Measurements from ENCODE around the gene FGGY.

The FGGY gene

GRCh38 chr1:59763418-59763817 is 466.5 kb downstream of the FGGY start:
- H3K36me3 ChIP-seq (ENCODE audit: insufficient read depth, low read length) = no peaks in the 10 kb centered on the region
- peaks cover 10% of the 10 kb centered on the region for H3K4me1 ChIP-seq (ENCODE audit: insufficient read depth, low read length)
- no peak overlapping the region for H3K27ac ChIP-seq (ENCODE audit: low read depth, low read length)
- no peak overlapping the region for H3K9ac ChIP-seq (ENCODE audit: low read length)
- H3K4me3 ChIP-seq (ENCODE audit: low read depth in 1 of 2, low read length in 2 of 2) = no peak overlapping the region
- H3K27me3 ChIP-seq (ENCODE audit: control insufficient read depth in 1 of 2, insufficient read depth in 2 of 2, low read length in 2 of 2) = no peaks in the 10 kb centered on the region
- no peaks in the 10 kb centered on the region for H3K9me3 ChIP-seq (ENCODE audit: low read length)

DNA sequence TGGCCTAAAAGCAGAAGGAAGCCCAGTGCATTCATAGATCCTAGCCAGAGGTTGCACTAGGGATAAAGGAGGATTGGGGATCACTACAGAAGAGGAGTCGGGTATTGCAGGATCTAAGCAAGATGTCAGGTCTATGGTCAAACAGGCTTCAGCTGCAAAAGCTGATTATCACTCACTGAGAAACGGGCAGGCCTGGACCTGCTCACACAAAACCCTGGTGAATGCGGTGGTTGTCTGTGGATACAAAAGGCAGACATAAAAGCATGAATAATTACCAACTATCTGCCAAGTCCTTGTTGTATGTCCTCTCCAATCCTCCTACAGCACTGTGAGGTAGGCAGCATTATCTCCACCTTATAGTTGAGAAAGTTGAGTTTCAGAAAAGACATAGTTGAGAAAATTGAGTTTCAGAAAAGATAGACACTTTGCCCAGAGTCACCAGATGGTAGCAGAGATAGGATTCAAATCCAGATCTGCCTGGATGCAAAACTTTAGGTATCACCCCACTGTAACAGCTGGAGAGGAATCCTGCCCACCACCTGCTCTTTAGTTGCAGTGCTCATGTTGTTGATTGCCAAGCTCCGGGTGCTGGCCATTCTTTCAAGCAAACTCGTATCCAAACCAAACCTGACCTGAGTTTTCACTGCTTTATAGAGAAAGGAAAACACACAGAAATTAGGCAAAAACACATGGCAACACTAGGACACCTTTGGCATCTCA is 468.3 kb downstream of the FGGY start:
- no peak overlapping the region for H3K9ac ChIP-seq (ENCODE audit: low read length)
- no peaks in the 10 kb centered on the region for H3K27me3 ChIP-seq (ENCODE audit: control insufficient read depth in 1 of 2, insufficient read depth in 2 of 2, low read length in 2 of 2)
- no peak overlapping the region for H3K4me3 ChIP-seq (ENCODE audit: low read depth in 1 of 2, low read length in 2 of 2)
- no peaks in the 10 kb centered on the region for H3K36me3 ChIP-seq (ENCODE audit: insufficient read depth, low read length)
- no peak overlapping the region for H3K27ac ChIP-seq (ENCODE audit: low read depth, low read length)
- no peaks in the 10 kb centered on the region for H3K9me3 ChIP-seq (ENCODE audit: low read length)
- no peaks in the 10 kb centered on the region for H3K4me1 ChIP-seq (ENCODE audit: insufficient read depth, low read length)

- Histone ChIP-seq H3K27ac (ENCODE audit: low read depth, low read length) (no peak overlapping the region), H3K27me3 (ENCODE audit: control insufficient read depth in 1 of 2, insufficient read depth in 2 of 2, low read length in 2 of 2) (no peaks in the 10 kb centered on the region), H3K9ac (ENCODE audit: low read length) (no peak overlapping the region), H3K9me3 (ENCODE audit: low read length) (no peaks in the 10 kb centered on the region), H3K4me3 (ENCODE audit: low read depth in 1 of 2, low read length in 2 of 2) (no peak overlapping the region), H3K4me1 (ENCODE audit: insufficient read depth, low read length) (no peaks in the 10 kb centered on the region), H3K36me3 (ENCODE audit: insufficient read depth, low read length) (no peaks in the 10 kb centered on the region)
These were observed 469.4 kb downstream of the FGGY start for GRCh38 chr1:59766227-59766855.

DNA sequence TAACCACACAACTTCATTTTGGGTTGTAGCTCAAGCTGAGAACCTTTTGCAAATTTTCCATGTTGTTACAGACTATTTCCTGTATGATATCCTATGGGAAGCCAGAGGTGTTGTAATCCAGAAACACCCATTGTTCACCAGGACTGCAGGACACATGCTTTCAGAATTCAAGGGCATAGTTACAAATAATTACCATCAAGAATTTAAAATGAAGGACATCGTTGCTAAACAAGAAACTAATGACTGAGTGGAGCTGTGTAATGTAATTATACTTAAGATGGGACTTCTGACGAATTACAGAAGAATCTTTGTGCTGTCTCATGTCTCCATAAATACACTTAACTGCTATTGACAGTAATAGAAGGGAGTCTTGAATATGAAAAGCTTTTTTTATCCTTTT is 470.2 kb downstream of the FGGY start:
- H3K4me1 ChIP-seq (ENCODE audit: insufficient read depth, low read length) = no peaks in the 10 kb centered on the region

DNA sequence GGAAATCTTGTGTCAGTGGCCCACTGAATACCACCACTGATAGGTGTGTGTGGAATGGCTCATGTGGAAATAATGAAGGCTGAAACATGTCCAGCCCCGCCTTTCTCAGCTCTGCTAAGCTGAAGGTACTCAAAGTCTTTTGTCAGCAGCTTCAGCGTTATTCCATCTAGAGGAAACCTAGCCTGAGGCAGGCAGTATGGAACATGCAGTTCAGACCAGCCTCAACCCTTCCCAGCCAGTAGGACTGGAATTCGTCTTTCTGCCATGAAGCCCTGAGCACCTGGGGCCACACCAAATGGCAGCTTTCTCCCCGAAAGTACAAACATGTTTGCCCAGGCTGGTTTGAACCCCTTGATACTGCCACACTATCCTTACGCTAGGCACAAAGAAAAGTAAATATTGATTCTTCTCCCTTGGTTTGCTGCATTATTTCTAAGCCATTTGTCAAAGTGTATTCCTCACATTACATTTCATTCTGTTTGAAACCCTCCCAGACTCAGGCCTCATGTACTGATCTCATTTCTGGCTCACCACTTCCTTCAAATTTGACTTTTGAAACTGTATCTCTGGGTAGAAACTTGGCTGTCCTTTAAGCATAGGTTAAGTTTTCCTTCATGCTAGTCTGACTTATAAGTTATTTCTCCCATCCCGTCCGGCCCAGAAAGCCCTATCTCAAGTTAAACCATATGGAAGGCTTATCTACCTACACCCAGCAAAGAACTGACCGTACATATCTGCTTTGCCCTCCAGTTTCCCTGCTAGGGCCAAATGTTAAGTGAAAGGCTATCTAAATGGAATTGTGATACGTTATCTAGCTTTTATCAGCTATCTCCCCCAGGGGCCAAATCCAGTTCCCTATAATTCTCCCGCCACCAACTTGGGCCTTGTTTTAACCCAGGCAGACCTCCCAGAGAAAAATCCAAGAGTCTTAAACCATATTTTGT is 472.2 kb downstream of the FGGY start:
- H3K9me3 ChIP-seq (ENCODE audit: low read length) = no peaks in the 10 kb centered on the region
- H3K27me3 ChIP-seq (ENCODE audit: control insufficient read depth in 1 of 2, insufficient read depth in 2 of 2, low read length in 2 of 2) = no peaks in the 10 kb centered on the region
- no peak overlapping the region for H3K4me3 ChIP-seq (ENCODE audit: low read depth in 1 of 2, low read length in 2 of 2)
- H3K27ac ChIP-seq (ENCODE audit: low read depth, low read length) = no peak overlapping the region
- no peaks in the 10 kb centered on the region for H3K36me3 ChIP-seq (ENCODE audit: insufficient read depth, low read length)
- H3K4me1 ChIP-seq (ENCODE audit: insufficient read depth, low read length) = no peaks in the 10 kb centered on the region
- H3K9ac ChIP-seq (ENCODE audit: low read length) = no peak overlapping the region

More for the DNA sequence above, 470.2 kb downstream of the FGGY start:
- H3K4me3 ChIP-seq (ENCODE audit: low read depth in 1 of 2, low read length in 2 of 2) = no peak overlapping the region
- no peaks in the 10 kb centered on the region for H3K9me3 ChIP-seq (ENCODE audit: low read length)
- H3K36me3 ChIP-seq (ENCODE audit: insufficient read depth, low read length) = no peaks in the 10 kb centered on the region
- no peak overlapping the region for H3K9ac ChIP-seq (ENCODE audit: low read length)
- no peaks in the 10 kb centered on the region for H3K27me3 ChIP-seq (ENCODE audit: control insufficient read depth in 1 of 2, insufficient read depth in 2 of 2, low read length in 2 of 2)
- H3K27ac ChIP-seq (ENCODE audit: low read depth, low read length) = no peak overlapping the region

DNA sequence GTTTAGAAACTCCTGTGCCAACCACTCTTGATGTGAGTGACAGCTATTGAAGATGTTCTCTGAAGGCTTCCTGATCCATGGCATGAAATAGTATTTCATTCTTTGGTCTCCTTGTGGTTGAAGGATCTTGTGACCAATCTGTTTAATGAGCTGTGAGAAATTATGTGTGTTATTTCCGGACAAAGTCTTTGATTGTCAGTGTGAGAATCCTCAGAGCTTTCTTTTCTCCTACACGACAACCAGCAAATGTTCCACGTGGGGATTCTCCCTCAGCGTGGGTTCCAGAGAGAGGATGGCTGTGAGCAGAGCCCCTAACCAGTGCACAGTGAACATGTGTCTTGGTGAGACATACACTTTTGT is 472.8 kb downstream of the FGGY start:
- H3K4me1 ChIP-seq (ENCODE audit: insufficient read depth, low read length) = no peaks in the 10 kb centered on the region
- H3K36me3 ChIP-seq (ENCODE audit: insufficient read depth, low read length) = no peaks in the 10 kb centered on the region
- H3K27ac ChIP-seq (ENCODE audit: low read depth, low read length) = no peak overlapping the region
- no peaks in the 10 kb centered on the region for H3K9me3 ChIP-seq (ENCODE audit: low read length)
- H3K27me3 ChIP-seq (ENCODE audit: control insufficient read depth in 1 of 2, insufficient read depth in 2 of 2, low read length in 2 of 2) = no peaks in the 10 kb centered on the region
- H3K9ac ChIP-seq (ENCODE audit: low read length) = no peak overlapping the region
- H3K4me3 ChIP-seq (ENCODE audit: low read depth in 1 of 2, low read length in 2 of 2) = no peak overlapping the region

DNA sequence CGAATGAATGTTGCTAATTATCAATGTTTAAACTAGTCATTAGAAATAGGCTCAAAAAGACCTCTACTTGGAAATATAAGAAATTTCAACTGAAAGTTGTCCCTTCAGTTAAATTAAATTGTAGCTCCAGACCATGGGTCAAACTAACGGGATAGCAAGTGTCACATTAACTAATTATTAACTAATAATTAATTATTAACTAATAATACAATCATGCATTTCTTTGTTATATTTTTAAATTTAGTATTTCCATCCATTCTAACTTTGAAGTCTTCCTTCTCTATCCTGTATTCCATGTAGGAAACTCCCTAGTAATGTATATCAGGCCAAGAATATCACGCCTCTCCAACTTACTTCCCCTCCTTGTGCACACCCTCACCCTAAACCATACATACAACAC is 474.5 kb downstream of the FGGY start:
- H3K36me3 ChIP-seq (ENCODE audit: insufficient read depth, low read length) = no peaks in the 10 kb centered on the region
- no peaks in the 10 kb centered on the region for H3K9me3 ChIP-seq (ENCODE audit: low read length)
- H3K27me3 ChIP-seq (ENCODE audit: control insufficient read depth in 1 of 2, insufficient read depth in 2 of 2, low read length in 2 of 2) = no peaks in the 10 kb centered on the region

GRCh38 chr1:59775480-59775879 is 478.6 kb downstream of the FGGY start:
- Histone ChIP-seq H3K9ac (ENCODE audit: low read length) (no peak overlapping the region), H3K27me3 (ENCODE audit: control insufficient read depth in 1 of 2, insufficient read depth in 2 of 2, low read length in 2 of 2) (no peaks in the 10 kb centered on the region), H3K9me3 (ENCODE audit: low read length) (no peaks in the 10 kb centered on the region), H3K4me1 (ENCODE audit: insufficient read depth, low read length) (no peaks in the 10 kb centered on the region), H3K27ac (ENCODE audit: low read depth, low read length) (no peak overlapping the region), H3K36me3 (ENCODE audit: insufficient read depth, low read length) (no peaks in the 10 kb centered on the region), H3K4me3 (ENCODE audit: low read depth in 1 of 2, low read length in 2 of 2) (no peak overlapping the region)

More for the DNA sequence above, 474.5 kb downstream of the FGGY start:
- Histone ChIP-seq H3K27ac (ENCODE audit: low read depth, low read length) (no peak overlapping the region), H3K9ac (ENCODE audit: low read length) (no peak overlapping the region), H3K4me1 (ENCODE audit: insufficient read depth, low read length) (no peaks in the 10 kb centered on the region), H3K4me3 (ENCODE audit: low read depth in 1 of 2, low read length in 2 of 2) (no peak overlapping the region)

GRCh38 chr1:59776960-59777852 is 480.3 kb downstream of the FGGY start:
- H3K36me3 ChIP-seq (ENCODE audit: insufficient read depth, low read length) = no peaks in the 10 kb centered on the region

GRCh38 chr1:59779949-59780348 is 483.1 kb downstream of the FGGY start:
- Histone ChIP-seq H3K9me3 (ENCODE audit: low read length) (no peaks in the 10 kb centered on the region), H3K36me3 (ENCODE audit: insufficient read depth, low read length) (no peaks in the 10 kb centered on the region), H3K4me3 (ENCODE audit: low read depth in 1 of 2, low read length in 2 of 2) (no peak overlapping the region), H3K9ac (ENCODE audit: low read length) (no peak overlapping the region), H3K27me3 (ENCODE audit: control insufficient read depth in 1 of 2, insufficient read depth in 2 of 2, low read length in 2 of 2) (no peaks in the 10 kb centered on the region), H3K4me1 (ENCODE audit: insufficient read depth, low read length) (no peaks in the 10 kb centered on the region), H3K27ac (ENCODE audit: low read depth, low read length) (no peak overlapping the region)

More at GRCh38 chr1:59776960-59777852, 480.3 kb downstream of the FGGY start:
- no peak overlapping the region for H3K27ac ChIP-seq (ENCODE audit: low read depth, low read length)
- no peak overlapping the region for H3K9ac ChIP-seq (ENCODE audit: low read length)
- H3K9me3 ChIP-seq (ENCODE audit: low read length) = no peaks in the 10 kb centered on the region
- no peaks in the 10 kb centered on the region for H3K4me1 ChIP-seq (ENCODE audit: insufficient read depth, low read length)
- H3K4me3 ChIP-seq (ENCODE audit: low read depth in 1 of 2, low read length in 2 of 2) = no peak overlapping the region
- no peaks in the 10 kb centered on the region for H3K27me3 ChIP-seq (ENCODE audit: control insufficient read depth in 1 of 2, insufficient read depth in 2 of 2, low read length in 2 of 2)

DNA sequence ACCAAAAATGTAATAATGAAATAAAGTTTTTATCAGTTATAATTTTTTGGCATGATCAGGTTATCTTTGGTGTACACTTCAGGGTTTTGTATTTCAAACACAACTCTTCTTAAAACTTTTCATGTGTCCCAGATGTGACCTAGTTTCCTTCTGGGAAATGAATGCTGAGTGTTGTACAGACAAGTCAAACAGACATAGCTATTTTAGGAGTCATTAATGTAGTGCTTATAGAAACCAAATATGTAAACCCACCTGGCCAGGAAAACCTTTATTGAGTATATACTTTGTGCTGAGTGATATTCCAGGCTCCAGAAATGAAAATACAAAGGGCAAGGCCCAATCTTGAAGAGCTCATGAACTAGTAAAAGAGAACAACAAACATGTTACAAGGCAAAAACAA is 491.9 kb downstream of the FGGY start:
- Histone ChIP-seq H3K4me1 (ENCODE audit: insufficient read depth, low read length) (no peaks in the 10 kb centered on the region), H3K27ac (ENCODE audit: low read depth, low read length) (no peak overlapping the region), H3K27me3 (ENCODE audit: control insufficient read depth in 1 of 2, insufficient read depth in 2 of 2, low read length in 2 of 2) (no peaks in the 10 kb centered on the region)

More for the DNA sequence above, 491.9 kb downstream of the FGGY start:
- H3K9ac ChIP-seq (ENCODE audit: low read length) = no peak overlapping the region
- H3K9me3 ChIP-seq (ENCODE audit: low read length) = no peaks in the 10 kb centered on the region
- H3K36me3 ChIP-seq (ENCODE audit: insufficient read depth, low read length) = no peaks in the 10 kb centered on the region
- no peak overlapping the region for H3K4me3 ChIP-seq (ENCODE audit: low read depth in 1 of 2, low read length in 2 of 2)

Data from muscle layer of colon (tissue), 2 donors.